HG03354 (cell line): ENCODE data around the gene CYRIA.
A peak's percentile ranks its signal among the peaks of the same experiment; 100 is the strongest.

Experiments
- ATAC-seq: cut with Tn5 transposase; IDR thresholded peaks from one replicate; pipeline ENCODE4 v1.9.1; 2021; ENCODE audit warnings: mild to moderate bottlenecking; ENCODE audit not compliant: unreplicated experiment, poor library complexity, severe bottlenecking

The CYRIA gene

DNA sequence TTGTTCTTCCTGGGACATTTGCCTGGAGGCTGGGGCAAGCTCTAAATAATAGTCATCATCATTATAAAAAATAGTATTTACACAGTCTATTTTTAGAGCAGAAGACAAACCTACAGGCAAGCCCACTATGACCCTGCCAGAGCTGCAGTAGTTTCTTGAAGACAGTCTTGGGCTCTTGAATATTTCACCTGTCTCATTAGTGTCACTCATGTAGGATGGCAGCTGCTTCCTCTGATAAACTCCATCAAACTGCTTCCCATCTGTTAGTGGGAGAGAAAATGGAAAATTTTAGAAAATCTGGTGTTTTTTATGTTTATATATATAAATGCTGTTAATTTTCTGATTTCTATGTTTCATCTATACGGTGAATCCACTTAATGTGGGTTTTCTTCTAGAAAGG, 8.5 kb upstream of the CYRIA start:
- ATAC-seq, result no peak

DNA sequence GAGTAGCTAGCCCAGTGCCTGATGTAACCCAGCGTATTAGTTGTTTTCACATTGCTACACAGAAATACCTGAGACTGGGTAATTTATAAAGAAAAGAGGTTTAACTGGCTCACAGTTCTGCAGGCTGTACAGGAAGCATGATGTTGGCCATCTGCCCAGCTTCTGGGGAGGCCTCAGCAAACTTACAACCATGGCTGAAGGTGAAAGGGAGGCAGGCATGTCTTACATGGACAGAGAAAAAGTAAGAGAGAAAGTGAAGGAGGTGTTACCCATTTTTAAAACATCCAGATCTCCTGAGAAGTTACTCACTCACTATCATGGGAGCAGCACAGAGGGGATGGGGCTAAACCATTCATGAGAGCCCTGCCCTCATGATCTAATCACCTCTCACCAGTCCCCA, 6.1 kb upstream of the CYRIA start:
- ATAC-seq, result no peak

DNA sequence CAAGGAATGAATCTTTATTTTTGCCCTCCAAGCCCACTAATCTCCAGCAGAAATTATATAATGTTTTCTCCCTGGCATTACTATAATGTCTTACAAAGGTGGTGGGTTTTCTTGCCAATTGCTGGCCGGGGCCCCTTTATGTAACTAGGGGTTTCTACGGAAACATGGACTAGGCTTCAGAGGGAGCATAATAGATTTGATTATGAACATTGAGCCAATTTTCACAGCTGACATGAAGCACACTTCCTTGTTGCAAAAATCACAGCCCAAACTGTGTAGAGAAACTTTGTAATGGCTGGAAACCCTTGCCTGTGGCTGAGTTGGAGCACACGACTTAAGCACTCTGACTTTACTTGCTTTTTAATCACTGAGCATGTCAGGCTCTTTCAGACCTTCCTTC, 3.8 kb upstream of the CYRIA start:
- no peak for ATAC-seq

DNA sequence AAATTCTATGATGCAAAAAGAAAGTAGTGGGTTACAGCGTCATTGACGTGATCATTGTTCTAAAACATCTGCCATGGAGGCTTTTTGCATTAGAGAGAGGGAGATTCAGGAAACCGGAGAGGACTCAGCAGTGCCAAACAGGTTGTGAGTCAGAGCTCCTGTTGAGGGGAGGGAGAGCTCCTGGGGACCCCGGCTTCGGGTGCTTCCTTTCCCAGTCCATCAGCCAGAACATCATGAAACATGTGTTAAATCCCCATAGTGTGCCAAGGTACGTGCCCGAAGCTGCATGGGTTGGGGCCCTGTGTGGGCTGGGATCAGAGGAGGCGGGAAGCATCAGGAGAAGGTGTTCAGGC, 791 bp upstream of the CYRIA start:
- ATAC-seq, result peak; percentile 17

DNA sequence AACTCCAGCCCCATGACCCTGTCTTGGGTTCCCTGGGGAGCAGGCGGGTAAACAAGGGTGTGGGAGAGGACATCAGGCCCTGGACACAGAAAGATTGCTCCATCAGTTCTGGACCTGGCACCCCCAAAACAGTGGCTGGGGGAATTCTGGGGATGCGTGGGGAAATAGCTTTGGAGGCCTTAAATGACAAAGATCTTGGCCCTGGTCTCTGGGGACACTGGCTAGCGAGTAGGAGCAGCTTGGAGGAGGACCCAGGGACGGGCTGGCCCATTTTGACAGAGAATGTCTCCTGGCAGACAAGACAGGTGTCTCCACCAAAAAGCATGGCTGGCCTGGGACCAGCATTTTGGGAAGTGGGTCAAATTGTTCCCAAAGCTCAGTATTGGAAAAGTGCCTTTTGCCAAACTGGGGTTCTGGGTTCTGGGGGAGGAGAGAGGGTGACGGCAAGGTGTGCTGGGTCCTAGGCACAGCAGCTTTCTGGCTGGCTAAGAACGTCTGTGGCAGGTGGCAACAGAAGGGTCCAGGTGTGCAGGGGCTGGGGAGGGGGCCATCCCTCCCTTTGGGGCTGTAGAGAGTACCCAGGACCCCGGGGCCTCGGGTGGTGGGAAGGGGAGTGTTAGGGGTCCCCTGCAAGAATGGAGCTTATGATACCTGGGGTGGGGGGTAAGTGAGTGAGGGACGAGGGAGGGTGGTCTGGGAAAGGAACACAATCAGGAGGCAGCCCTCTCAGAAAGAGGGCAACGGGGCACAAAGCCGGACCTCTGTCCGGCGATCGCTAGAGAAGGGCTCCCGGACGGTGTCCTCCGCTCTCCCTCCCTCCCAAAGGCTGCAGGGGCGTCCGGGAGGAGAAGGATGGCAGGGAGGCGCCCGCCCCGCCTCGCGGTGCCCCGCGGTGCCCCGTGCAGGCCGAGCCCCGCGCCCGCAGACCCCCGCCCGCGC, 556 bp downstream of the CYRIA start:
- peak; percentile 31 for ATAC-seq

DNA sequence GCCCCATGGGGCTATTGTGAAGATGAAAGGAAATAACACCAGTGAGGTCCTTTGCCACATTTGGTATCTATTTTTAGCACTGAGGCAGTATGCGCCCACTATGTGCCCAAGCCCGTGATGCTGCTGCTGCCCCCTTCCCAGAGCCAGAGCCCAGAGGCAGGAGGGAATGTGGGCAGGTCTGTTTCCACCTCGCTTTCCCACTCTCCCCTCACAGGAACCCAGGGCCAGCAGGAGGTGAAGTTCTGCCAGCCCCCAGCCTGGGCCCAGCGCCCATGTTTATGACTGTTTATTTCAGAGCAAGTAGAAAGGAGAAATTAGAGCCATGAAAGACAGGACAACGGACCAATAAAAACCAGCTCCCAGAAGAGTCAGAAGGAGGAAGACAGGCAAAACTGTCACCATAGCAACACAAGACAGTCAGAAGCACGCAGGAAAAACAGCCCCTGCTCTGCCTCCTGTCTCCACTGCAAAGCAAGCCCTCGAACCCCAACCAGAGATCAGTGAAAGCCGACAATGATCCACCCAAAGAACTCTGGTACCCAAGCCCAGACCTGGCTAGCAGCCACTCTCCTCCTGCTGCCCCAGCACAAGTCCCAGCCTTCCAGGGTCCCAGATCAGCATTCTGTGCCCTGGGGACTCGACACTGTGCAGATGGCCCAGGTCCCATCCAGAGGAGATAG, 1.4 kb downstream of the CYRIA start:
- no peak for ATAC-seq

DNA sequence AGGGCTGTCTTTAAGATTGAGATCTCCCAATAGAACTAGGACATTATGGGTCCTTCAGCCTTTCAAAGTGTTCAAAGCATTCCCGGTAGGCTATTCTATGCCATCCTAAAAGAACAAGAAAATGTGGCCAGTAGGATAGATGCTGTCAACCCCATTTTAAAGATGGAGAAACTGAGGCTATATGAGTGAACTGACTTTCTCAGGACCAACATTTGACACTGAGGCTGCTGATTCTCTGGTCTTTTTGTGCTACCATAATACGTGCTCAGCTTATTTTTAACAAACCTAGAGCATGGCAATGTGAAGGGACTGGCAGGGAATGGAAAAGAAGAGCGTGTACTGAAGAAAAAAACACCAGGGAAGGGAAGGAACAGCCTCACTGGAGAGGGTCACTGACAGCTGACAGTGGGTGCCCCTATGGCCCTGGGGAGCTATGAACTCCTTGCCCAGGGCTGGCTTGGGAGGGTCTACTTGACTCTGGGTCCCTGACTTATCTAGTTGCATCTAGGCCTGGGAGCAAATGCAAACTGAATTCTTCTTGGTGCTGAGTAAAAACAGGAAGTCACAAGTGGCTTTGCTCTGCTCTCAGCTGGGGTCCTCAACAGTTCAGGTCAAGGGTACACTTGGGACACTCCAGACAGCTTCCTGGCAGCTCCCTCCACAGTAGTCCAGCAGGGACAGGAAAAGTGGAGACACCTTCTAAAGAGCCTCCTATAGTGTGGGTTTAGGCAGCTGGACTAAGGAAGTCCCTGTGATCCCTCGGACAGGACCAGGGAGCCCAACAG, 2.3 kb downstream of the CYRIA start:
- no peak for ATAC-seq

DNA sequence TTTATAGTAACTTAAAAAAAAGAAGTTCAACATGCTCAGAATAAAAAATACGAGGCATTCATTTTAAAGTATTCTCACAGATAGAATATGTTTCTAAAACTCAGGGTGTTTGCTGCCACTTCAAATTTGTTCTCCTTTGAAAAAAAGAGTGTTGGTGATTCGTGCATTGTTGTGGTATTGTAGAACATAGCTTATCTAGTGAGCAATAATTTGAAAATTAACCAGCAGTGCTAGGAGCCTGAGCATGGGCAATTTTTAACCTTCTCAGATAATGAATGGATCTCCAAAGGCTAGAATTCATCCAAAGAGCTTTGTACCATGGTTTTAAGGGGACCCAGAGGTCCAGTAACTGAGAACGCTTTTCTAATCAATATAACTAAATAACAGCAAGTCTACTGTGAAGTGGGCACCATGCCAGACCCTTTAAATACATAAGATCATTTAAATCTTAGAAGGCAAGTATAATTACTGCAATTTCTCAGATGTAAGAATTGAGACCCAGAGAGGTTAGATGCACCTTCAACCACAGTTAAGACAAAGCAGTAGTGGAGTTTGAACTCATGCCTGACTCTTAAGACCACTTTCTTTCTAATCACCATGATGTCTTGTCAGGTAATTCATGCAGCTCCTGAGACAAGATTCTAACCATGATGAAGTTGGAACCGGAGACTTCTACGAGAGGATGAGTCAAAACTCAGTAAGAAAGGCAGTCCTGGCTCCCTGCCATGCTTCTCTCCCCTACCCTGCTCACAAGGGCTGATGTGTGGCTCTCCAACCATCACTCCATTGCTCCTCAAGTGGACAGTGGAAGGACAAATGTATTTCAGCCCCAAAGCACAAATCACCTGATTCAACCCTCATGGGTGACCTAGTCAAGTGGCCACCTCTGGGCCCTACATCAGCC, 3.4 kb downstream of the CYRIA start:
- no peak for ATAC-seq

DNA sequence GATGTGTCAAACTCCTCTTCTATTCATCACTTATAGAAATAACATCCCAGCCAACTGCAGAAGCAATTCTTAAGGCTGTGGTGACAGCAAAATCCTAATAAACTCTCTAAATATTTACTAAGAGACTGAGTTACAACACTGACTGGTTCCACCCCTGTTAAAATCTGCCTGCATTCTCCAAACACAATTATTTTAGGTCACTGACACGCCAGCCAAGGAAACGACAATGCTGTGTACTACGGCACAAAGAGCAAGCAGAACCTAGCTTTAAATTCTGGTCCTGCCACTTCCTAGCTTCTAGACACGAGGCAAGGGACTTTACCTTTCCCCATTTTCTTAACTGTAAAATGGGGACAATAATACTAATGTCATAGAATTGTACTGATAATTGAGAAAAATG, 4.1 kb downstream of the CYRIA start:
- no peak for ATAC-seq

DNA sequence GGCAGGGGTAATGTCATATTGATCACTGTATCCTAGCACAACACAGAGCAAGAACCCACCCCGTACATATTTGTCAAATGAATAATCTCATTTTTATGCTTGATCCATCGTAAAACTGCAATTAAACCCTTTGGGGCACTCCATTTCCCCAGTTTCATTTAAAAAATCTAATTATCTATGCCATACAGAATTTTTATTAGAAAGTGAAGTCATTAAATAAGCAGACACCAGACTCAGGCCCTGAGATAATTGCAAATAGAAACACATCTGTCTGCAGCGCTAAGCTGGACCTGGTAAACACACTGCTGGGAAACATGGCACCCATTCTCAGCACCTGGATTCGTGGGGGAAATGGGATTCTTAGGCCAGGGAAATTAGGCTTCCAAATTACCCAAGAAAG, 5.1 kb downstream of the CYRIA start:
- ATAC-seq, result no peak

DNA sequence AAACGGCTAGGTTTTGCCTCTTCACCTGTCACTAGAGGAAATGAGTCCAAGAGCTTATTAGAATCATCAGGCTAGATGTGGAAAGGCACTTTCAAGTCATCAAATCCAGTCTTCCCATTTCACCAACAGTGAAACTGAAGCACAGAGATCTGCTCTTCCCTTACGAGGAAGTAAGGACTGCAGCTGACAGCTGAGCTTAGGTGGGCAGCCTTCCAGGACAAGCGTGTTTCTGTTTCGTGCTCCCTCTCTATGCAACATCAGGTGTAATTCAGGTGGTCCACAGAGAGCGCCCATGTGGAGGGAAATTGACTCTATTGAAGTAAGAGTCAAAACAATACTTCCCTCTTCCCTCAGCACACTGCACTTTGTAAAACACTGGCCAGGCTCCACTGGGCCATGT, 5.5 kb downstream of the CYRIA start:
- no peak for ATAC-seq

DNA sequence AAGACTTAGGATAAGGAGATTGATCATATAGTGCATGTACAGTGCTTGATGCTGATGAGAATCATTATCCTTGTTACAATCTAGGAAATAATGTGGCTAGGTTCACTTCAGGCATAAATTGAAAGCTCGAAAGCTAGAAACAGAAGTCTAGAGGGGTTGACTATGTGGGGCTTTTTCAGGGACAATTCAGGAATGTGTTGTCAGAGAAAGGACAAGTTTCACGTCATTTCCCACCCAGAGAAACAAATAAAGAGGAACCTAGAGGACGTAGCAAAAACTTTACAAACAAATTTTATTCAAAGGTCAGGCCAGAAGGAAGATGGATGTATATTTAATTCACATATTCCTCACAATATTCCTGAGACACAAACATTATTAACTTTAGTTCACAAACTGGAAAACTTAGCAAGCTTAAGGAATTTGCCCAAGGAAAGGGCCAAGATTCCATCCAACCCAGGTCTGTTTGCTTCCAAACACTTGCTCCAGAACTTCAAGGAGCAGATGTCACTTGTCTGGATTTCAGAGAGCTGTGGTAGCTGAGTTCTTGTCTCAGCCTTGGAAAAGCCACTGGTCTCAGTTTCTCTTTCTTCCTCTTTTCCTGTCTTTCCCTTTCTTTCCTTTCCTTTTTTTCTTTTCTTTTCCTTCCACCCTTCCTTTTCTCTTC, 7.4 kb downstream of the CYRIA start:
- ATAC-seq, result no peak

DNA sequence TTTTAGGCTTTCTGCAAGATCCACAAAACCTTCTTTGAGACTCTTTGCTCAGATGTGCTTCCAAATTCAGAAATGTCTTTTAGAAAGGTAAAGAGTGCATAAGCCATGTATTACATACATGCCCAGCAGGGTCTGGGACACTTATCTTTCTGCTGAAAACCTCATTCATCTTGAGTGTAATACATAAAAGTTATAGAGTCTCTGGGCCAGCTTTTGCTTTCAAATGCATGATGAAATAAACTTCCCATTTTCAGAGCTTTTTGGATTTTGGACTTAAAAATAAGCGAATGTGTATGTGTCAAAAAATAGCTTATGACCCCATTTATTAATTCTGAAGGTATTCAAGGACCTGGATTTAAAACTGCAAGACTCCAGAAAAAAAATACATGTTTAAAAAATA, 8.0 kb downstream of the CYRIA start:
- ATAC-seq, result no peak

DNA sequence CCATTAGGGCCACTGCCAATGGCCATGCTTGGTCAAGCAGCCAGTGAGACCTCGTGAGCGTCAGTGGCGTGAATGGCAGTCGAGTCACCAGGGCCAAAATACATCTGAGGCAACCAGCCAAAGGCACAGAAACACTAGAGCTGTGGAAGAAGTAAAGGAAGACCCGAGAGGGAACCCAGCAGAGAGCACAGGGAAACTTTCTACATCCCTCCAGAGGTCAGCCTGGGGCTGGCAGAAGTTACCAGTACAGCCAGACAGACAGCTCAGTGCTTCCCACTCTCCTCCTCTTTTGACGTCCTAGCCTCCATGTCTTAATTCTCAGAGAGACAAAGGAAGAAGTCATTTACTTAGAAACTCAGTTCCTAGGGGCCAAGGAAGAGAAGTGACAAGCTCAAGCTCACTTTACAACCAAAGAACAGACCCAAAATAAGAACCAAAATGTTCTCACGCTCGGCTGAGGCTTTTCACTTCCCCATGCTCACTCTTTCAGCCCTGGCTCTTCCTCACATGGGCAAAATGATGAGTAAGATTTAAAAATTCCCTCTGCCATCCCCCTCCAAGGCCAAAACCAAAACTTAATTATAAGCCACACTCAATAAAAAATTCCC, 8.7 kb downstream of the CYRIA start:
- ATAC-seq, result peak; percentile 71

DNA sequence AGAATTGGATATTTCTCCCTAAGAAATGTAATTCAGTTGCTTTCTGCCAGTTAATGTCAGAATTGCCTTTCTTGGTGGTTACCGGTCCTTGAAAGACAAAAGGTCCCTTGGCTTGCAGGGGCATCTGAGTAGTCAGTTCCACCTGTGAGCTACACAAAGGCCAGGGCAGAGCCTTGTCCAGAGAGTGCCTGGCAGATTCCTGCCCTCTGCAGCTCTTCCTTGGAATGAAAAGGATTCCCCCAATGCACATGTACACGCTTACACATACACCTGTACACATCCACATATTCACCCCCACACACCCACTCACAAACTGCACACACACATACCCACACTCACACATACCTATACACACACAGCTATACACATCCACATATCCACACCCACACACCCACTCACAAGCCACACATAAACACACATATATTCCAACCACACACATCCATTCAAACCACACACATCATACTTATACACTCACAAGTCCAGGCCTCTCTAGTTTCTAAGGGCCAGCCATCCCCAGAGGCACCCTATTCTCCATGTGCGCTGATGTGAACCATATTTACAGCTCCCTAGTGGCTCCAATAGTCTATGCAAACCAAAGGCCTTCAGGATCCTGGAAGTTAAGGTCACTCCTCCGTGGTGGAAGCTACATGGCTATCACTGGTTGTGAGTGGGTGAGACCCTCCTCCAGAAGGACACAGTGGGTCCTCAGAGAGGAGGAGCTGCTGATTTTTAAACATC, 9.6 kb downstream of the CYRIA start:
- ATAC-seq, result no peak

DNA sequence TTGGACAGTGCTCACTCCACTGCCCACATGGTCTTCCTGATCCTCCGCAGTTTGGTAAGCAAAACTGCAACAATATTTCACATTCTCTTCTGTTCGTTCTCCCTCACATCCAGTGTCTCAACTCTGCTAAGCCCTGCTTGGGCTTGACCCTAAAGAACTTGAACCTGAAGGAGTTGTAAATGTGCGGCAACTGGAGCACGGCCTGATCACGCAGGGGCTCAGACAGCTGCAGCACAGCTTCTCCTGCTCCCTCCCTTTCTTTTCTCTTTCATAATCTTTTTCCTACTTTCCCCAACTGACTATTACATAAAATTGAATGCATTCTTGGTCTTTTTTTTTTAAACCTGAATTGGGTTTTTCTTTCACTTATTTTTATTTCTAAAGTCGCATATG, 10.2 kb downstream of the CYRIA start:
- ATAC-seq, result no peak

DNA sequence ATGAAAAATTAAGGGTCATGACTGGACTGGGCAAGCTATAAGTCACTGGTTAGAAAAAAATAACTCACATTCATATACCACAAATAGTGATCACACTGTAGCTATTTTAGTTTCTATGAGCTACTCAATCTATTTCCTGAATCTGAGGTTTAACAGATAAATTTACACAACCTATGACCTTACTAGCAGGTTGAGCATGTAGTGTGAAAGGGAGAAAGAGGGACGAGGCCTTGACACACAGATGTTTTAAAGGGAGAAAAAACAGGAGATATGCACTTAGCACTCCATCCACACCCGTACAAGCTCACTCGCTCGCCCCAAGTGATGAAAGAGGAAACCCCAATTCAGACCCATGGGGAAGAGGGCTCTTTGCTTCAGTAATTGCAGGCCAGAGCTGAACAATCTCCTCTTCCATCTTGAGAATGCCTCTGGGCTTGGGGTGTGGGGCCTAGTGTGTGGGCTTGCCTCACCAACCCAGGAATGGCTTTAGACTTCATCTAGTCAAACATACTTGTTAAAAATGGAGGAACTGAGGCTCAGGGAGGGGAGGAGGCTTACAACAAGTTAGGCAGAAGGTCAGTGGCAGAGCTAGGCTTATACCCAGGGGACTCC, 10.7 kb downstream of the CYRIA start:
- no peak for ATAC-seq

DNA sequence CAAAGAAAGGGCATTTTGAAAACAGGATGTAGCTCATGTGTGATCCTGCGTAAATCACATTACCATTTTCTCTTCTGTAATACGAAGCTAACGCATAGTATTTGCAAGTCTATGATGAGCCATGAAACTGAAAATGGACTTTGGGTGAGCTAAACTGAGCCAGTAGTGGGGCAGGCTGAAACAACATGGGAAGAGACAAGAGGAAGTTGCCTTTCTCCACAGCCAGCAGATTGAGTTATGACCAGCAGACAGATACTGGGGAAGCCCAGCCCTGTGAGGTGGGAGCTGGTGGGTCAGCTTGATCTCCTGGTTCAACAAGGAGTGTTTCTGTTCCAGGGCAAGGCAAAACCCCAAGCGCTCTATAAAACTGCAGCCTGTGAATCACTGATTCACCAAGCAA, 11.8 kb downstream of the CYRIA start:
- ATAC-seq, result peak; percentile 38
